ENCODE data around the gene UNC93A. TPM values are rescaled to one million over a fixed set of nuclear protein-coding genes. Genes with fewer than 3 reads are reported as not detected.

The UNC93A gene
- total RNA-seq, 1 experiment from 2014 or later: not detected

DNA sequence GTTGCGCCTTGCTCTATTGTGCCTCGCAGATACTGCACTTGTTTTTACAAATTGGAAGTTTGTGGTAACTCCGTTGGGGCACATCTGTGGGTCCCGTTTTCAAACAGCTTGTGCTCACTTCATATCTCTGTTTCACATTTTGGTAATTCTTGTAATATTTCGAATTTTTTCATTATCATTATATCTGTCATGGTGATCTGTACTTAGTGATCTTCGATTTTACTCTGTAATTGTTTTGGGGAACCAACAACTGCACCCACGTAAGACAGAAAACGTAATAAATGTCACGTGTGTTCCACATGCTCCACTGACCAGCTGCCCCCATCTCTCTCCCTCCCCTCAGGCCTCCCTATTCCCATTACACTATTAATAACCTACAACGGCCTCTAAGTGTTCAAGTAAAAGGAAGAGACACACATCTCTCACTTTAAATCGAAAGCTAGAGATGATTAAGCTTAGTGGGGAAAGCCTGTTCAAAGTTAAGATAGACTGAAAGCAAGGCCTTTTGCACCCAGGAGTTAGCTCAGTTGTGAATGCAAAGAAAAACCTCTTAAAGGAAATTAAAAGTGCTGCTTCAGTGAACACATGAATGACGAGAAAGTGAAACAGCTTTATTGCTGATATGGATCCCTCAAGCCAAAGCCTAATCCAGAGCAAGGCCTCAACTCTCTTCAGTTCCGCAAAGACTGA, 60.7 kb downstream of the UNC93A start:
- Histone ChIP-seq H3K9ac (ENCODE audit: low read length) (no peak overlapping the region), H3K9me3 (ENCODE audit: control insufficient read depth in 1 of 2, insufficient read depth in 1 of 2, low read depth in 1 of 2, low read length in 2 of 2) (no peaks in the 10 kb centered on the region), H3K79me2 (ENCODE audit: insufficient read depth, low read length) (no peaks in the 10 kb centered on the region), H3K27me3 (ENCODE audit: insufficient read depth, low read length) (peaks cover 10% of the 10 kb centered on the region; the same call in 1 of the 2 replicates), H3K4me1 (ENCODE audit: control insufficient read depth in 1 of 2, insufficient read depth in 2 of 2, low read length in 2 of 2) (peaks cover 0 to 13% of the 10 kb centered on the region in 2 experiments; a peak in 2 of 4 replicates), H3K27ac (ENCODE audit: low read depth, low read length) (no peak overlapping the region), H3K4me2 (ENCODE audit: low read length) (peak overlapping the region; percentile 78), H3K4me3 (replicated peaks in 1 of 2; ENCODE audit: low read depth in 1 of 2, low read length in 2 of 2) (peak overlapping the region; percentile 35 to 55; a peak in 3 of 4 replicates), H3K36me3 (ENCODE audit: control insufficient read depth in 1 of 2, insufficient read depth in 2 of 2, low read length in 2 of 2) (no peaks in the 10 kb centered on the region), H3K9me2 (ENCODE audit: insufficient read depth) (no peaks in the 10 kb centered on the region), H2AFZ (ENCODE audit: low read depth, low read length, poor library complexity, severe bottlenecking) (peak overlapping the region; percentile 50), H4K20me1 (ENCODE audit: insufficient read depth) (no peaks in the 10 kb centered on the region)
- RAD21 ChIA-PET (ENCODE audit: low non-redundant PET in 1 of 2, low total read pairs in 2 of 2, uncharacterized antibody in 2 of 2, unreplicated experiment in 2 of 2): no interaction called here
- intact Hi-C loops (cut with micrococcal nuclease): loop anchor here (1.0 kb wide), 1 partner anchor 134 kb away; no protein-coding TSS in a partner anchor
- TF ChIP-seq CTCF (IDR thresholded peaks at IDR 0.05 in 2 of 3, conservative IDR thresholded peaks at IDR 0.05 in 1 of 3; ENCODE audit: borderline replicate concordance in 1 of 3, insufficient read depth in 1 of 3, low read depth in 2 of 3, low read length in 2 of 3) (no peak), ZNF274 (IDR thresholded peaks at IDR 0.05; ENCODE audit: low read depth, low read length) (no peak), FOSL1 (IDR thresholded peaks at IDR 0.05; ENCODE audit: low read depth) (no peak), ZBTB33 (IDR thresholded peaks at IDR 0.05; ENCODE audit: extremely low read depth, insufficient replicate concordance, low read length) (no peak)
- TF ChIP-seq, protein P1, sequence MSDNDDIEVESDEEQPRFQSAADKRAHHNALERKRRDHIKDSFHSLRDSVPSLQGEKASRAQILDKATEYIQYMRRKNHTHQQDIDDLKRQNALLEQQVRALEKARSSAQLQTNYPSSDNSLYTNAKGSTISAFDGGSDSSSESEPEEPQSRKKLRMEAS (IDR thresholded peaks at IDR 0.05): no peak
- CTCF ChIA-PET: interaction anchor here (0.7 to 1.8 kb wide), 5 partner anchors 9 to 133 kb away, joined by 3 to 5 read pairs (median 4); no protein-coding TSS in a partner anchor
- ATAC-seq (no peak), DNase-seq (ENCODE audit: low read depth, low spot score) (no peak)
- no TSS peak for BruUV-seq (replicated peaks)
- POLR2A ChIA-PET: interaction anchor here (0.7 kb wide), 2 partner anchors 1101 to 1112 kb away, joined by 3 read pairs; no protein-coding TSS in a partner anchor

Measured in HCT116 (cell line).